ENCODE results near the gene GET4. TPM values are rescaled to one million over a fixed set of nuclear protein-coding genes. Genes with fewer than 3 reads are reported as not detected.

Gene GET4
- total and polyA plus RNA-seq, 10 of the 15 experiments (the other 5 are each of a cell fraction or from before 2014, with no cell fraction given), result 0.66 to 73.8 (median 34.0) TPM

DNA sequence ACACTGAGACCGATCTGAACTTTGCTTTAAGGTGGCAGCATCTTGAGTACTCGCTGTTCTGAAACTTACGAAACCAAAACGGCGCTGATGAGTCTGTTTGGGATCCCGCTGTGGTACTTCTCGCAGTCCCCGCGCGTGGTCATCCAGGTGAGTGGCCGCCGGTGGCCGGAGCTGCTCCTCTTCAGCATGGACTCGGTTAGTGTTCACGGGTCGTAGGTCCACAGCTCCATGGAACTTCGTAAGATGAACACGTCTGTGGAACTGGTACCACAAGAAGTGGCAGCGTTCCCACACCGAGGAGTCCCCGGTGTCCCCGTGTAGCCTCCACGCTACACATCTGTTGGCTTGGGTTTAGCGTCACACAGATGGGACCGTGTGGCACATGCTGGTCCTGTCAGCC lies 10.4 kb upstream of the GET4 start:
- Histone ChIP-seq H3K4me1 (ENCODE audit: control insufficient read depth, insufficient read depth, low read length) (no peaks in the 10 kb centered on the region), H3K4me2 (ENCODE audit: control insufficient read depth, insufficient read depth) (no peak overlapping the region), H4K20me1 (ENCODE audit: control insufficient read depth, insufficient read depth) (no peaks in the 10 kb centered on the region), H3K36me3 (ENCODE audit: control insufficient read depth in 2 of 2, insufficient read depth in 2 of 2, low read length in 1 of 2) (peaks cover 21 to 23% of the 10 kb centered on the region in 2 experiments), H3K9ac (ENCODE audit: control insufficient read depth, insufficient read depth, low read length) (no peak overlapping the region), H2AFZ (ENCODE audit: control insufficient read depth, low read depth, low read length) (no peak overlapping the region), H3K9me3 (replicated peaks; ENCODE audit: control insufficient read depth, insufficient read depth, low read length) (no peaks in the 10 kb centered on the region), H3K27ac (ENCODE audit: control insufficient read depth, insufficient read depth) (no peak overlapping the region), H3K79me2 (ENCODE audit: control insufficient read depth, insufficient read depth, low read length) (no peaks in the 10 kb centered on the region), H3K27me3 (replicated peaks in 1 of 2; ENCODE audit: control insufficient read depth in 2 of 2, insufficient read depth in 2 of 2, low read length in 1 of 2) (no peaks in the 10 kb centered on the region), H3K4me3 (no peak overlapping the region)
- intact Hi-C loops (cut with micrococcal nuclease; ENCODE audit: unreplicated experiment) (no loop called here), in situ Hi-C loops (cut with MboI) (no loop called here)
- no peak for ATAC-seq
- ChIA-PET RAD21 (ENCODE audit: unreplicated experiment) (no interaction called here), POLR2A (no interaction called here), CTCF (no interaction called here), SMC1A (ENCODE audit: uncharacterized antibody, unreplicated experiment) (interaction anchor here (0.7 kb wide), 1 partner anchor 321 kb away, joined by 3 read pairs; no protein-coding TSS in a partner anchor)
- FAIRE-seq, result no peak
- TF ChIP-seq SPI1 (IDR thresholded peaks at IDR 0.05; ENCODE audit: borderline replicate concordance, insufficient read depth, low read depth, low read length), result no peak
- no peak for TF ChIP-seq PAX8 (IDR thresholded peaks at IDR 0.05)
- no peak for TF ChIP-seq STAT1 (conservative IDR thresholded peaks at IDR 0.05)
- no TSS peak for BruUV-seq (replicated peaks)
- DNase-seq (ENCODE audit: low read depth, low spot score), result no peak
- 99% methylated on average over 25 of the region's 25 CpGs for WGBS (ENCODE audit: insufficient coverage, insufficient replicate concordance, low lambda C conversion rate, missing lambda C conversion rate)

GRCh38 chr7:867001-867405 lies 9.4 kb upstream of the GET4 start:
- in situ Hi-C loops (cut with MboI), result no loop called here
- Histone ChIP-seq H3K4me1 (ENCODE audit: control insufficient read depth, insufficient read depth, low read length) (no peaks in the 10 kb centered on the region), H3K36me3 (ENCODE audit: control insufficient read depth in 2 of 2, insufficient read depth in 2 of 2, low read length in 1 of 2) (peaks cover 13 to 23% of the 10 kb centered on the region in 2 experiments), H3K4me3 (no peak overlapping the region), H3K27ac (ENCODE audit: control insufficient read depth, insufficient read depth) (no peak overlapping the region), H3K27me3 (replicated peaks in 1 of 2; ENCODE audit: control insufficient read depth in 2 of 2, insufficient read depth in 2 of 2, low read length in 1 of 2) (no peaks in the 10 kb centered on the region), H3K4me2 (ENCODE audit: control insufficient read depth, insufficient read depth) (no peak overlapping the region), H3K9me3 (replicated peaks; ENCODE audit: control insufficient read depth, insufficient read depth, low read length) (no peaks in the 10 kb centered on the region), H3K79me2 (ENCODE audit: control insufficient read depth, insufficient read depth, low read length) (no peaks in the 10 kb centered on the region), H4K20me1 (ENCODE audit: control insufficient read depth, insufficient read depth) (no peaks in the 10 kb centered on the region), H2AFZ (ENCODE audit: control insufficient read depth, low read depth, low read length) (no peak overlapping the region), H3K9ac (ENCODE audit: control insufficient read depth, insufficient read depth, low read length) (no peak overlapping the region)
- FAIRE-seq (no peak), ATAC-seq (no peak), DNase-seq (ENCODE audit: low read depth, low spot score) (no peak)
- BruUV-seq (replicated peaks), result no TSS peak
- WGBS (ENCODE audit: insufficient coverage, insufficient replicate concordance, low lambda C conversion rate, missing lambda C conversion rate), result 98% methylated on average over 18 of the region's 18 CpGs
- ChIA-PET CTCF (no interaction called here), POLR2A (no interaction called here), RAD21 (ENCODE audit: unreplicated experiment) (no interaction called here), SMC1A (ENCODE audit: uncharacterized antibody, unreplicated experiment) (no interaction called here)
- intact Hi-C loops (cut with micrococcal nuclease; ENCODE audit: unreplicated experiment), result no loop called here
- TF ChIP-seq CTCF (IDR thresholded peaks at IDR 0.05 in 2 of 3, conservative IDR thresholded peaks at IDR 0.05 in 1 of 3; ENCODE audit: control insufficient read depth in 2 of 3, extremely low read depth in 1 of 3, insufficient read depth in 1 of 3, low read depth in 3 of 3, low read length in 3 of 3) (no peak), JUNB (IDR thresholded peaks at IDR 0.05) (no peak), PAX5 (IDR thresholded peaks at IDR 0.05; ENCODE audit: borderline replicate concordance, low read depth, low read length) (no peak), RAD51 (IDR thresholded peaks at IDR 0.05) (no peak), CUX1 (IDR thresholded peaks at IDR 0.05; ENCODE audit: insufficient replicate concordance, low read depth, low read length) (no peak), YBX1 (IDR thresholded peaks at IDR 0.05) (no peak), NR2C2 (IDR thresholded peaks at IDR 0.05; ENCODE audit: borderline replicate concordance, control insufficient read depth, insufficient read length, low read depth) (no peak), SPI1 (IDR thresholded peaks at IDR 0.05; ENCODE audit: borderline replicate concordance, insufficient read depth, low read depth, low read length) (no peak)
